HuH-7 (cell line): ENCODE measurements around the gene RALY.
A peak's percentile ranks its signal among the peaks of the same experiment; 100 is the strongest.
"Not testable (repeated sequence)": the region's sequence is repeated elsewhere in the genome, so short reads cannot be mapped to it uniquely, and the experiment has no call there.

ENCODE experiments used
- DNase-seq: peaks from one replicate; pipeline ENCODE4 v3.0.0; 2011; ENCODE audit warnings: low spot score

The RALY gene

DNA sequence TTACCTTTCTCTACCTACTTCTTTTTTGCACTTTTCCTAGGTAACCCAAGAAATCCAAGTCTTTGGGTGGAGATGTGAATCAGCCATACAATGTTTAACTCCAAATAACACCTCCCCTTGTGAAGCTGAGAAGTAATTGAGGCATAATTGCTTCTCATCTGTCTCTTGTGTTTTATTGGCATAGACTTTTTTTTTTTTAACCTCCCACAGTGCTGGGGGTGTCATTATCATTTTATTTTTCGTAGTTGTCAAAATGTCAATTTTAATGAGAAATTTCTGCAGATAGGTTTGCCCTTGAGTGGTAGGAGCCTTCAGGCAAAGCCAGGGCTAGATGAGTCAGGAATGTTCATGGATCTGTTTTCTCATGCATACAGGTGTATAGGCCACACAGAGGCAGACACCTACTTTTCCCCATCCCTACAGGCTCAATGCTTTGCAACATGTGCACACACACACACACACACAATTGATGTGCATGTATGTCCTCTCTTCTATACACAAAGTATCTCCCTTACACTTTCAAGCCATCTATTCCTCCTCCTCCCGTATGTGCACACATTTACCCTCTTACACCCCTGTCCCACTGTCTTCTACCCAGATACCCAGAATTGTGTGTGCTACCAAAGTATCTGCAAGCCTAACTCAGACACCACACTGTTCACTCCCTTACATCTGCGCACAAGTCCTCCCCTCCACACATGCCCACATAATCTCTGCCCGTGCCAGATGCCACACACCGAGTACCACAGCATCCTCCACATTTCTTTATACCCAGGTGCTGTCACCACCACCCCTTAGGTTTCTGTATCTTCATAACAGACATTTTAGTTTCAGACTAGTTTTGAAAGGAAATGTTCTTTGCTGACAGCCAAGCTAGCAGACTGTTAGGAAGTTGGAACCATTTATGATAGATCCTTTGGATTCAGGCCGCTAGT is 22.0 kb downstream of the RALY start:
- no peak for DNase-seq

GRCh38 chr20:34016736-34017135 is 23.0 kb downstream of the RALY start:
- no peak for DNase-seq

DNA sequence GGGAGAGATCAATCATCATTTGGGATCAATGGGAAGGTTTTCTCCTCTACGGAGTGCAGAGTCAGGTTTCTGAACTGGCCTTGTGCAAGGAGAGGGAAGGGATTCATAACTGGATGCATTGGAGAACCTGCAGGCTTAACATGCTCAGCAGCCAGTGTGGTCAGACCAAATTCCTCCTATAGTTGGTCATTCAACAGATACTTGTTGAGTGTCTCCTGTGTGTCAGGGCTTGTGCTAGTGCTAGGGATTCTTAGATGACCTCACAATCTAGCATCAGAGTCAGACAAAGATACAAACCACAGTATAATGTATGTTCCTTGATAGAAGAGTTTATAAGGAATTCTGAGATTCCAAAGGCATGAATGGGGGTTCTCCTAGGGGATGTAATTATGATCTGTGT is 23.9 kb downstream of the RALY start:
- DNase-seq, result no peak

DNA sequence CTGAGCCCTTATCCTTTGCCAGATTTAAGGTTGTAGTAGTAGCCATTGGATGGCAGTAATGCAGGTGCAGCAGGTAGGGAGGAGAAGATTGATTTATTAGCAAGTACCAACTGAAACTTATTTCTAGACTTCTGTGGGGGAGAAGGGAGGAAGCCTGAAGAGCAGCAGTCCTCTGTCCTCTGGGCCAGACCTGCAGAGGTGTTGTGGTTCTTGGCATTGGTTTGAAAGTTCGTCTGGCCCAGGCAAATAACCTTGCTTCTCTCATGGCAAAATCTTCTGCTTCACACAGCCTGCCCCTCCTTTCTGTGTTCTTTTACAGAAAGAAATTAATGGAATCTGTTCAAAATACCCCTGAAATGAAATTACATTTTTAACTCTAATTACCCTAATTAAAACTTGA is 24.5 kb downstream of the RALY start:
- no peak for DNase-seq

DNA sequence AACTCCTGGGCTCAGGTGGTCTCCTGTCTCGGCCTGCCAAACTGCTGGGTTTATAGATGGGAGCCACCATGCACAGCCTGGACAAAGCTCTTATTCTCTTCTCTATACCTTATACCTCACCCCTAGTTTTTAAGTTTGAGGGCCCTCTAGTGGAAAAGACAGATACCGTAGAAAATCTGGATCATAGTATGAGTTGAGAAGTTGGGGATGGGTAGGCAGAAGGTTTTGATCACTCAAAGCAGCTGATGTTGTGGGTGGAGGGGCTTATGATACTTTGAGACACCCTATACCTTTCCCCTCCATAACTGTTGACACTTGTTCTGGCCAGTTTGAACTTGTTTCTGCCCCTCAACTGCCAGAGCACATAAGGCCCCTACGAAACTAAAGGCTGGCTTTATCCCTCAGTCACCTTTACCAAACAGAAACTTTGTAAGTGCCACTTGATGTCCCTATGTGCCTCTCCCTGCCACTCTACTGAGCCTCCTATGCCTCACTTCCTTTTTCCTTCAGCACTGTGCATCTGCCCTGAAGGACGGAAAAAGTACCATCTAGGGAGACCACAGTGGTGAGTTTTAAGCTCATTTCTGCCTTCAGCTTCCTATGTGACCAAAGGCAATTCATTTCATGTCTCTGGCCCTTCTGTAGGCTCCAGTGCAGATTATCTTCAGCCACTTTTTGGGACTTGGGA is 28.6 kb downstream of the RALY start:
- DNase-seq, result peak; percentile 66

DNA sequence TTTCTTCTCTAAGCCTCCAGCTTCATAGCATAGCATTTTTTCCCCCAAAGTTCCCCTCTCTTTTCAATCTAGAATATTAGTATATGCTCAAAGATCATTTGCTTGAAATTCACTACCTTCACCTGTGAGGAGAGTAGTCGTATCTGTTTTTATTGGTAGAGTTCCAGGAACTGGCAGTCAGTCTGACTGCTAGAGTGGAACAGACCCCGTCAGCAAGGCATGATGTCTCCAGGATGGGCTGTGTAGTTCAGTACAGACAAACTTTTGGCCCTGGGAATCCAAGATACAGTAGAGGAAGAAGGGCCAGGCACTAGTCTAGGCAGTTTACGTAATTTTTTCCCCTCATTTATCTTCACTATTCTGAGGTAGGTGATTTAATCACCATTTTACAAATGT is 29.1 kb downstream of the RALY start:
- DNase-seq, result no peak

DNA sequence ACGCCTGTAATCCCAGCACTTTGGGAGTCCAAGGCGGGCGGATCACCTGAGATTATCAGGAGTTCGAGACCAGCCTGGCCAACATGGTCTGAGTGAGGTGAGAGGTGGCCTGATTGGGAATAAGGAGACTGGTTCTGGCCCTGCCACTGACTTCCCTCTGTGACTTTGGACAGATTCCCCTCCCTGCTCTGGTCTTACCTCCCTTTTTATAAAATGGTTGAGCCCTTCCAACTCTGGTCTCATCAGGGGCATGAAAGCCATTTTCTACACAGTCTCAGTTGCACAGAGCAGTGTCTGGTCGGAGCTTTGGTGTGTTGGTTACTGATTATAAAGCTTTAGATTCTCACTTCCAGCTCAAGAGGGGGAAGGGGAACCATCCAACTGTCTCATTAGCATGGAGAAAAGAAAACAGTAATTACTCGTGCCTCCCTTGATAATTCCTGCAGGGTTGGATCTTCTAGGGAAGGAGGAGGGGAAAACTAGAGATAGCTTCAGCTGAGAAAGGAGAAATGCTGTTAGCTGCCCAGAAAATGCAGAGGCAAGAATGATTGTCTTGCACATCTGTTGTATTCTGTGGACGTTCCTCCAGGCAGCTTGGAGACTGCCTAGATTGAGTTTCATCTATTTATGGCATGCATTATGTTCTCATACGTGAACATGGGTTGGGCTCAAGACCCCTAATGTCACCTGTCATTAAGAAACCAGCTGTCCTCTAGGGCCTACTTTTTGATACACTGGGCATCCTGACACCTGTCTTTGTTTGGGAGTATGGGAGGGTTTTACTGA is 30.4 kb downstream of the RALY start:
- DNase-seq, result no peak

DNA sequence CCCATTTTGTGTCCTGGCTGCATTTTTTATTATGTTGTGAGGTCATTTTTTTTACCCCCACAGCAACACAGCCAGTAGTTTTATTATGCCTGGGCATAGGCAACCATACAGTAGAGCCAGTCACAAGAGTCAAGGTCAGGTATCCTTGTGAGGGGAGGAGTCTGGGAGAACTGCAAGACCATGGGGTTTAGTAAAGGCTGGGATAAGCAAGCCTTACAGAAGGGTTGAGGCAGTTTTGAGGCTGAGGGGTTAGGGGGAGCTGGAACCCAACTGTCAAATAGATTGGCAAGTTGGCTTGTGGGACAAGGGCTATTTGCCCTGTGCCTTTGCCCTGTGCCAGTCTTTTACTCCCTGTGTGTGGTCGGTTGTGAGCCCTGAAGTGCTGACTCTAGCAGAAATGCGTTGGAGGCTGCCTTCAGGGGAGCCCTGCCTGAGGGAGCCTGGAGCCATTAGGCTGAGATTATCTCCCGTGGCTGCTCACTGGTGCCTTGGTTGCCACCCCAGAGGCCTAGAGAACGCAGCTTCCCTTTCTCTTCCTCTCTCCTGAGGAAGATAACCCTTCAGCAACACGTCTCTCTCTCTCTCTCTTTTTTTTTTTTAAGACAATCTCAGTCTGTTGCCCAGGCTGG is 31.1 kb downstream of the RALY start:
- DNase-seq, result peak; percentile 34

DNA sequence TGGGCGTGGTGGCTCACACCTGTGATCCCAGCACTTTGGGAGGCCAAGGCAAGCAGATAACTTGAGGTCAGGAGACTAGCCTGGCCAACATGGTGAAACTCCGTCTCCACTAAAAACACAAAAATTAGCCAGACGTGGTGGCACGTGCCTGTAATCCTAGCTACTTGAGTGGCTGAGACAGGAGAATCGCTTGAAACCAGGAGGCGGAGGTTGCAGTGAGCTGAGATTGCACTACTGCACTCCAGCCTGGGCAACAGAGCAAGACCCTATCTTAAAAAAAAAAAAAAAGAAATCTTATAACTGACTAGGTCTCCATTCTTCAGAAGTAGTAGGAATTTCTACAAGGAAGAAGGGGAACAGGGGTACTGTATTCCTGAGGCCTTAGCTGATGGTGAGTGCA is 34.3 kb downstream of the RALY start:
- DNase-seq, result not testable (repeated sequence)

GRCh38 chr20:34029415-34029814 is 35.7 kb downstream of the RALY start:
- no peak for DNase-seq

GRCh38 chr20:34030456-34030855 is 36.7 kb downstream of the RALY start:
- DNase-seq, result no peak

GRCh38 chr20:34033903-34034302 is 40.2 kb downstream of the RALY start:
- no peak for DNase-seq

DNA sequence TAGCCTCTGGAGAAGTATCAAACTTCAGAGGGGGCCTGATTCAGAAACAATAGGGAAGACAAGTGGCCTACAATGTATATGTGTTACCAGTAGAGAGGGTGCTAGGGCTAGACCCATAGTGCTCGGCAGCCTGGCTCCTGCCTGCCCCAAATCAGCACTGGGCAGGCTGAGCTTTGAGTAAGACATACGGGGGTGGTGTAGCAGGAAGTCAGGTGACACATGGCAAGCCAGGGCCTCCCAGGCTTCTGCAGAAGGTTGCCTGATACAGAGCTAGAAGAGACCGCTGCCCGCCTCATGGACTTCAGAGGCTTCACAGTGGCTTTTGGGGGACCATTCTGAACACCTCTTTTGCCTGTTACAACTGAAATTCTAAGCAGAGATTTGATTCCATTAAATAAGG is 43.4 kb downstream of the RALY start:
- DNase-seq, result no peak

DNA sequence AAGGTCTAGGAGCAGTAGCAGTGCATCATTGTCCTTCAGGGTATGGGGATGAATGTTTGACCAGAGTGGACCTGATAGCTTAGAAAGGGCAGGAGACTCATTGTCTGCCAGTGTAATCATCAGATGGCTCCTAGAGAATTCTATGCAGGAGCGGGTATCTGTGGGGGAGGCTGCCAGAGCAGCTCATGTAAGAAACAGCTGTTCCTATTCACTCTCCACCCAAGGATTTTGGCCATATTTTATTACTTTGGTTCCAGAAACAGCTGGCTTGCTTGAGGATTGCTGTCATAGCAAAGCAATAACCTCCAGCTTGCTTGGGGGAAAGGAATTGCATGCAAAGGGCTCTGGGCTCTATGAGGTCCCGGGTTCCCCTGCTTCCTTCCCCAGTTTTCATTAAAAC is 44.1 kb downstream of the RALY start:
- DNase-seq, result no peak

DNA sequence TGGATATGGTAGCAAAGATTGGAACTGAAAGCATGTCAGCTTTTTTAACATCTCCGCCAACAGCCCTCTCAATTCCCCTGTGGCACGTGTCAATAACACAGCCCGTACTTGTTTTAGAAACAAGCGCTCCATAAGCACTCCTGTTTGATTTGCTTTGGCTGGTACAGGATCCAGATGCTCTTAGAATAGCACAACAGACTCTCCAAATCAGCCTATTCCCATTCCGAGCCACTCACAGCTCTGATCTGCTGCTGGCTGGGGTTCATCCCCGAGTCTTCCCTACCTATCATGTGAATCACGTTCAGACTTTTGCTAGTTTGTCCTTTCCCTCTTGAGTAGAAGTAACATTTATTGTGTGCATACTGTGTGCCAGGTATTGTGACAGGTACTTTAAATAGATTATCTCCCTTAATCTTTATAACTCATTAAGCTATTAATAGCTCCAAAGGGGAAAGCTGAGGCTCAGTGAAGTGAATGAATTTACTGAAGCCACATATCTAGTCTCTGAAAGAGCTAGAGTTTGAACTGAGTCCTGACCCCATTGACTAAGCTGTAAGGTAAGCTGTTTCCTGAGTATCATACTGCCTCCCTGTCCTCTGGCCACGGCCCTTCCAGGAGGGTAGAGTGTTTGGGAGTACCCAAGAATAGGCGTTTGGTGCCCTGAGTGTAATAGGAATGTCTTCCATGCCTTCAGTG is 46.7 kb downstream of the RALY start:
- DNase-seq, result no peak

DNA sequence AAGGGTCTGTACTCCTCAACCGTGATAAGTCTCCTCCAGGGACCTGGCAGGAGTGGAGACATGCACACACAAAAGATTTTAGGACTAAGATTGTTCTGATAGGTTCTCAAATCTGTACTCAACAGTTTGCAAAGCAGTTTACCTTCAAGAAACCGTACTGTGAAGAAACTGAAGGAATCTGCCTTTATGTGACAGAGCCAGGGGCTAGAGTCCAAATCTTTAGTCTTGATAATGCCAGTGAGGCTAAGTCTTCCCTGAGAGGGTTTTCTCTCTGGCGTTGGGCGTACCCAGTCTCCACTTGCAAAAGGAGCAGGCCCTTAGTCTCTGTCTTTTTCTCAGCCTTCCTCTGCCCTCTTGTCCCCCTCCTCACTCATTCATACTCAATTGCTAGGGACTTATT is 47.5 kb downstream of the RALY start:
- no peak for DNase-seq

GRCh38 chr20:34042262-34042661 is 48.6 kb downstream of the RALY start:
- DNase-seq, result no peak

GRCh38 chr20:34043025-34043424 is 49.3 kb downstream of the RALY start:
- no peak for DNase-seq

DNA sequence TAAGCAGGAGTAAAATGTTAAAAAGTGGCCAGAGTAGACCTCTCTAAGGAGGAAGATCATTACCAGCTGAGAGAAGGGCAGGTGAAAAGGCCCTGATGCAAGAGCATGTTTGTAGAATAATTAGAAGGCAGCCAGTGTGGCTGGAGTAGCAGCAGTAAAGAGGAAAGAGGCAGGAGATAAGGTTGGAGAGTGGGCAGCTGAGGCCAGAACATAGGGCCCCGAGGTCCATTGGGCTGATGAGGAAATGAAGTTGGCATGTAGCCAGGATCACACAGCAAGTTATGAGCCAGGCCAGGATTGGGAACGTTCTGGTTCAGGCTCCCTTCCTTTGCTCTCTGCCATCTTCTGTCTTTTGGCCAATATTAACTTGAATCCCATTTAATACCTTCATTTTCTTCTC is 51.6 kb downstream of the RALY start:
- no peak for DNase-seq

DNA sequence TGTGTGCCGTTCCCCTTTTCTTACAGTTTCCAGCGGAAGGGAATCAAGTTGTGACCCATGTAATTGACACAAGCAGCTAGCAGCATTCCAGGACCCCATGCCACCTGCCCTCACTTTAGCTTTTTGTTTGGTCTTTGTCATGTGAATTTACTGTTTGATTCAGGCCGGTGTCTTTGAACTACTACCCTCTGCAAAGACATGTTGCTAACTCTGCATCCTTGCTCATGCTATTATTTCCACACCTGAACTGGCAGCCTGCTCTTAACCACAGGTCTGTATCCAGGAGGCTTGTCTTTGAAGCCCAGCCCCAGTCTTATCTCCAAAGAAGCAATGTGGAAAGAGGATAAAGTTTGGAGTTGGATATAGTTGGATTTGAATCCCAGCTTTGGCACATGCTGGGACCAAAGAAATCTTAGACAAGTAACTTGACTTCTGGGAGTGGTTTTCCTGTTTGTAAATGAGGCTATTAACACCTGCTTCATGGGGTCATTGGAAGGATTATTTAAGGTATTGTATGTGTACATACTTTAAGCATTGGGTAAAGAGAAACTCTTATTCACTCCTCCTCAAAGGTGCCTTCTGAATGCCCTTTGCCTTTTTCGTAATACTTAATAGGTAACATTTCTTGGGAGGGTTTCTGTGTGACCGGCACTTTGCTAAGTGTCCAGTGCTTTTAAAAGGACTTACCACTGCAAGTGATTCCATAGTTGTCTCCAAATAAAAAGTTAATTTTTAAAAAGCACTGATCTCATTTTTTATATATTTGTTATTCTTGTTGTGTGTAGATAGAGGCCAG is 52.4 kb downstream of the RALY start:
- DNase-seq, result no peak
